GM23338 (cell line): ENCODE data around the gene MOV10. TPM values are rescaled to one million over a fixed set of nuclear protein-coding genes. Genes with fewer than 3 reads are reported as not detected.
A peak's percentile ranks its signal among the peaks of the same experiment; 100 is the strongest.

ENCODE experiments used
- ATAC-seq: fragments of 200-7000 bp; cut with Tn5 transposase; 3 replicates; pipeline ENCODE4 v1.9.1; 2020
- DNase-seq: peaks from one replicate; pipeline ENCODE4 v3.0.0-alpha.2; 2015; ENCODE audit warnings: low spot score
- H2AFZ ChIP-seq: fragments of 200-600 bp; sonication (generic); 2 replicates; pipeline ENCODE4 v1.8.0; 2016; ENCODE audit warnings: antibody characterized with exemption, mild to moderate bottlenecking, moderate library complexity
- H3F3A ChIP-seq: fragments of 200-600 bp; sonication (generic); replicated peaks from 2 replicates; pipeline ENCODE4 v1.8.0; 2017; ENCODE audit warnings: antibody characterized with exemption, mixed run types, low read depth
- H3K27ac ChIP-seq: fragments of 200-600 bp; sonication (generic); 2 replicates; pipeline ENCODE4 v1.6.1; 2016; ENCODE audit warnings: low read depth
- H3K27me3 ChIP-seq: fragments of 200-600 bp; sonication (generic); 2 replicates; pipeline ENCODE4 v1.8.0; 2016; ENCODE audit warnings: mild to moderate bottlenecking, mixed run types, moderate library complexity; ENCODE audit not compliant: insufficient read depth
- H3K36me3 ChIP-seq: fragments of 200-600 bp; sonication (generic); 2 replicates; pipeline ENCODE4 v1.8.0; 2016; ENCODE audit warnings: mild to moderate bottlenecking; ENCODE audit not compliant: insufficient read depth
- H3K4me1 ChIP-seq: fragments of 200-600 bp; sonication (generic); 2 replicates; pipeline ENCODE4 v1.8.0; 2016; ENCODE audit warnings: mild to moderate bottlenecking, moderate library complexity; ENCODE audit not compliant: insufficient read depth
- H3K4me2 ChIP-seq: fragments of 200-600 bp; sonication (generic); 2 replicates; pipeline ENCODE4 v1.7.1; 2017; ENCODE audit warnings: mixed run types
- H3K4me3 ChIP-seq: fragments of 200-600 bp; sonication (generic); 2 replicates; pipeline ENCODE4 v1.6.1; 2016; ENCODE audit warnings: mixed run types
- H3K79me2 ChIP-seq: fragments of 200-600 bp; sonication (generic); replicated peaks from 2 replicates; pipeline ENCODE4 v1.8.0; 2017; ENCODE audit warnings: mild to moderate bottlenecking; ENCODE audit not compliant: insufficient read depth
- H3K9me2 ChIP-seq: fragments of 200-600 bp; sonication (generic); 2 replicates; pipeline ENCODE4 v1.8.0; 2017; ENCODE audit not compliant: insufficient read depth
- H4K20me1 ChIP-seq: fragments of 200-600 bp; sonication (generic); replicated peaks from 2 replicates; pipeline ENCODE4 v1.8.0; 2017; ENCODE audit warnings: mild to moderate bottlenecking; ENCODE audit not compliant: insufficient read depth
- H3K27ac Mint-ChIP-seq: 2 replicates; pipeline ENCODE4 v1.8.0; 2020; ENCODE audit warnings: inconsistent platforms, mild to moderate bottlenecking, moderate library complexity, mixed read lengths
- H3K27me3 Mint-ChIP-seq: 3 replicates; pipeline ENCODE4 v1.8.0; 2022; ENCODE audit warnings: low read depth, mild to moderate bottlenecking, moderate library complexity, mixed read lengths, inconsistent platforms; ENCODE audit not compliant: insufficient read depth, poor library complexity
- H3K36me3 Mint-ChIP-seq: 3 replicates; pipeline ENCODE4 v1.8.0; 2021; ENCODE audit warnings: low read depth, mild to moderate bottlenecking, inconsistent platforms, moderate library complexity, mixed read lengths
- H3K4me1 Mint-ChIP-seq: 3 replicates; pipeline ENCODE4 v1.8.0; 2020; ENCODE audit warnings: mild to moderate bottlenecking, inconsistent platforms, mixed read lengths
- H3K4me3 Mint-ChIP-seq: 3 replicates; pipeline ENCODE4 v1.8.0; 2021; ENCODE audit warnings: moderate library complexity, mild to moderate bottlenecking, inconsistent platforms, mixed read lengths
- H3K9me3 Mint-ChIP-seq: 3 replicates; pipeline ENCODE4 v1.8.0; 2020; ENCODE audit warnings: moderate library complexity, mild to moderate bottlenecking, inconsistent platforms, mixed read lengths
- CREB1 ChIP-seq: fragments of 250-450 bp; sonication (Bioruptor Pico); IDR thresholded peaks from 2 replicates; pipeline ENCODE4 v1.5.0; 2020; ENCODE audit warnings: low read depth, mild to moderate bottlenecking, moderate library complexity
- CTCF ChIP-seq, 2 experiments: fragments of 200-600 bp in 1 of 2; sonication (generic) in 1 of 2; conservative IDR thresholded peaks; 2 replicates each; pipeline versions ENCODE4 v1.5.1 to v1.6.1; 2016 to 2017; ENCODE audit warnings: antibody characterized with exemption in 2 of 2, low read depth in 2 of 2, mild to moderate bottlenecking in 2 of 2, moderate library complexity in 1 of 2
- EZH2 ChIP-seq: fragments of 200-600 bp; sonication (generic); IDR thresholded peaks from one replicate; pipeline ENCODE4 v1.8.0; 2017; ENCODE audit warnings: antibody characterized with exemption, mild to moderate bottlenecking, low read depth; ENCODE audit not compliant: unreplicated experiment
- JUNB ChIP-seq: IDR thresholded peaks from one replicate; pipeline ENCODE4 v1.6.1; 2016; ENCODE audit warnings: antibody characterized with exemption; ENCODE audit not compliant: unreplicated experiment
- ZNF331 ChIP-seq: fragments of 250-450 bp; sonication (Bioruptor Pico); IDR thresholded peaks from 2 replicates; pipeline ENCODE4 v1.5.0; 2020; ENCODE audit warnings: low read depth, mild to moderate bottlenecking, moderate library complexity
- polyA plus RNA-seq: library from polyadenylated mRNA; unstranded; fragments of >200 nt; fragmentation: Nextera tagmentation; extraction: Ambion mirVana; gene quantifications from 2 replicates; pipeline ENCODE4 v1.2.1, GENCODE V29; 2016
- total RNA-seq: library from RNA; depleted of rRNA; stranded (reverse); fragments of >200 nt; shearing (Covaris generic); gene quantifications from 2 replicates; pipeline ENCODE4 v1.2.3, GENCODE V29; 2014
- TF ChIP-seq, protein P1 (sequence below): fragments of 250-450 bp; sonication (Bioruptor Pico); IDR thresholded peaks from 2 replicates; pipeline ENCODE4 v1.5.0; 2020; ENCODE audit warnings: mild to moderate bottlenecking, moderate library complexity
- TF ChIP-seq, protein P2 (sequence below): IDR thresholded peaks from 2 replicates; pipeline ENCODE4 v1.6.1; 2016; ENCODE audit warnings: antibody characterized with exemption

Gene MOV10
- total and polyA plus RNA-seq, 2 experiments from 2014 or later, result 53.6 to 77.6 TPM

DNA sequence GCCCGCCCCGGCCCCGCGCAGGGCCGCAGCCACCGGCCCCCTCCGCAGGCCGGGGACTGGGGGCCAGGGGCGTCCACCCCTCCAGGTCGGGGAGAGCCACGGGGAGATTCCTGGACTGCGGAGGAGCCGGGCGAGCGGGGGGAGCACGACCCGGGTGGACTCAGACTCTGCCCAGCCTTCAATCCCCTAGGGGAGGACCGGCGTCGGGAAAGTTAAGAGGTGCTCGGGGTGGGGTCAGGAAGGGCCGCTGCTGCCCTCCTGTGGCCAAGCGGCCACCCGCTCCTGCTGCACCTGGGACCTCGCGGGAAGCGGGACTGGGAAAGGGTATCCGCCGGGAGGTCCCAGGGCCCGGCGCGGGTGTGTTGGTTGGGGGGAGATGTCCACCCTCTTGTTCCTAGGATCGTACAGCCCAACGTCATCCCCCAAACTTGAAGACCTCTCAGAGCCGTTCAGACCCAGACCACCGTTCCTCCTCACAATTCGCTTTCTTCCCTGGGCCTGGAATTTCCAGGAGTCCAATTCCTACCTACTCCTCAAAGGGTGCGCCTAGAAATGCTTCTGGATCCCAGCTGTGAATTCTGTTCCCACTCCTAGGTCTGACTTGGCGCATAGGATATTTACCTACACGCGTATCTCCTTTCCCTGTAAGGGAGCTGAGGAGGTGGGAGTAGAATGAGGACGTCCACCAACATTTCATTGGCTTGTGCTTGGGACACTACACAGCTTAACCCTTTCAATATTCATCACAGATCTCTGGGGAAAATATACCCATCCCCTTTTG is 33.0 kb downstream of the MOV10 start:
- Mint-ChIP-seq H3K4me3 (peak overlapping the region; percentile 74), H3K4me1 (peaks cover 64% of the 10 kb centered on the region), H3K27me3 (peaks cover 37% of the 10 kb centered on the region), H3K36me3 (peaks cover 18% of the 10 kb centered on the region), H3K9me3 (no peaks in the 10 kb centered on the region; the same call in 2 of the 3 replicates), H3K27ac (no peak overlapping the region)
- Histone ChIP-seq H3K27ac (no peak overlapping the region), H3F3A (peaks cover 9% of the 10 kb centered on the region; the same call in 1 of the 2 replicates), H3K27me3 (peaks cover 35% of the 10 kb centered on the region), H3K36me3 (peaks cover 4% of the 10 kb centered on the region; the same call in 1 of the 2 replicates), H3K4me1 (peaks cover 51% of the 10 kb centered on the region), H2AFZ (peak overlapping the region; percentile 65; the same call in 1 of the 2 replicates), H3K4me2 (peak overlapping the region; percentile 76), H3K79me2 (peaks cover 10% of the 10 kb centered on the region; the same call in 1 of the 2 replicates), H4K20me1 (peaks cover 11% of the 10 kb centered on the region; the same call in 1 of the 2 replicates), H3K9me2 (no peaks in the 10 kb centered on the region), H3K4me3 (peak overlapping the region; percentile 92)
- no peak for TF ChIP-seq EZH2
- TF ChIP-seq CTCF (conservative IDR thresholded peaks at IDR 0.05; ENCODE audit: low read depth in 2 of 2), result peak; percentile 70 to 93
- DNase-seq (peak; percentile 96), ATAC-seq (peak; percentile 59)

DNA sequence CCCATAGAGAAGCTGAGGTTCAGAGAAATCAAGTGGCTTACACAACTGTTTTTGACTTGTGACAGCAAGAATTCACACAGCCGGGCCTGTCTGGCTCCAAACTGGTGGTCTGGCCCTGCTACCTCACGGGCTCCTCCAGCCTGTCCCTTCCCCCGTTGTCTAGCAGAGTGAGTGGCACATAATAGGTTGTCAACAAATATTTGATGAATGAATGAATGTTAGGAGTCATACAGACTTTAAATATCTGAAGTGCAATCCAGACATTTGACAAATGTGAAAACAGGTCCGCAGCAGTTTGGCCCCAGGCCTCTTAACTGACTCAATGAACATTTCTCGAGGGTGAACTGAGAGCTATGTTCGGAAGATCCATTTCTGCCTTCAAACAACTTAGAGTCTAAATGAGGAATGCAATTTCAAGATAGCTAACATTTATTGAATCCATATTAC is 33.6 kb downstream of the MOV10 start:
- H3K4me2 ChIP-seq, result peak overlapping the region; percentile 76
- H3K27ac Mint-ChIP-seq, result no peak overlapping the region
- peaks cover 10% of the 10 kb centered on the region; the same call in 1 of the 2 replicates for H3K79me2 ChIP-seq
- peaks cover 9% of the 10 kb centered on the region; the same call in 1 of the 2 replicates for H3F3A ChIP-seq
- peaks cover 14% of the 10 kb centered on the region for H3K36me3 Mint-ChIP-seq
- no peaks in the 10 kb centered on the region for H3K9me2 ChIP-seq
- H3K27ac ChIP-seq, result no peak overlapping the region
- no peaks in the 10 kb centered on the region; the same call in 2 of the 3 replicates for H3K9me3 Mint-ChIP-seq
- H3K27me3 Mint-ChIP-seq, result peaks cover 36% of the 10 kb centered on the region
- H3K4me3 ChIP-seq, result peak overlapping the region; percentile 92
- no peak for DNase-seq
- no peak overlapping the region for H2AFZ ChIP-seq
- peaks cover 11% of the 10 kb centered on the region; the same call in 1 of the 2 replicates for H4K20me1 ChIP-seq
- ATAC-seq, result no peak
- peak overlapping the region; percentile 74 for H3K4me3 Mint-ChIP-seq
- peaks cover 31% of the 10 kb centered on the region for H3K27me3 ChIP-seq
- H3K4me1 Mint-ChIP-seq, result peaks cover 64% of the 10 kb centered on the region
- H3K4me1 ChIP-seq, result peaks cover 53% of the 10 kb centered on the region
- H3K36me3 ChIP-seq, result peaks cover 2% of the 10 kb centered on the region; the same call in 1 of the 2 replicates
- TF ChIP-seq CTCF (conservative IDR thresholded peaks at IDR 0.05; ENCODE audit: low read depth in 2 of 2) (no peak), CREB1 (CRISPR knock-in tag) (no peak), JUNB (no peak), EZH2 (no peak), ZNF331 (CRISPR knock-in tag) (no peak)
- TF ChIP-seq, protein P1, sequence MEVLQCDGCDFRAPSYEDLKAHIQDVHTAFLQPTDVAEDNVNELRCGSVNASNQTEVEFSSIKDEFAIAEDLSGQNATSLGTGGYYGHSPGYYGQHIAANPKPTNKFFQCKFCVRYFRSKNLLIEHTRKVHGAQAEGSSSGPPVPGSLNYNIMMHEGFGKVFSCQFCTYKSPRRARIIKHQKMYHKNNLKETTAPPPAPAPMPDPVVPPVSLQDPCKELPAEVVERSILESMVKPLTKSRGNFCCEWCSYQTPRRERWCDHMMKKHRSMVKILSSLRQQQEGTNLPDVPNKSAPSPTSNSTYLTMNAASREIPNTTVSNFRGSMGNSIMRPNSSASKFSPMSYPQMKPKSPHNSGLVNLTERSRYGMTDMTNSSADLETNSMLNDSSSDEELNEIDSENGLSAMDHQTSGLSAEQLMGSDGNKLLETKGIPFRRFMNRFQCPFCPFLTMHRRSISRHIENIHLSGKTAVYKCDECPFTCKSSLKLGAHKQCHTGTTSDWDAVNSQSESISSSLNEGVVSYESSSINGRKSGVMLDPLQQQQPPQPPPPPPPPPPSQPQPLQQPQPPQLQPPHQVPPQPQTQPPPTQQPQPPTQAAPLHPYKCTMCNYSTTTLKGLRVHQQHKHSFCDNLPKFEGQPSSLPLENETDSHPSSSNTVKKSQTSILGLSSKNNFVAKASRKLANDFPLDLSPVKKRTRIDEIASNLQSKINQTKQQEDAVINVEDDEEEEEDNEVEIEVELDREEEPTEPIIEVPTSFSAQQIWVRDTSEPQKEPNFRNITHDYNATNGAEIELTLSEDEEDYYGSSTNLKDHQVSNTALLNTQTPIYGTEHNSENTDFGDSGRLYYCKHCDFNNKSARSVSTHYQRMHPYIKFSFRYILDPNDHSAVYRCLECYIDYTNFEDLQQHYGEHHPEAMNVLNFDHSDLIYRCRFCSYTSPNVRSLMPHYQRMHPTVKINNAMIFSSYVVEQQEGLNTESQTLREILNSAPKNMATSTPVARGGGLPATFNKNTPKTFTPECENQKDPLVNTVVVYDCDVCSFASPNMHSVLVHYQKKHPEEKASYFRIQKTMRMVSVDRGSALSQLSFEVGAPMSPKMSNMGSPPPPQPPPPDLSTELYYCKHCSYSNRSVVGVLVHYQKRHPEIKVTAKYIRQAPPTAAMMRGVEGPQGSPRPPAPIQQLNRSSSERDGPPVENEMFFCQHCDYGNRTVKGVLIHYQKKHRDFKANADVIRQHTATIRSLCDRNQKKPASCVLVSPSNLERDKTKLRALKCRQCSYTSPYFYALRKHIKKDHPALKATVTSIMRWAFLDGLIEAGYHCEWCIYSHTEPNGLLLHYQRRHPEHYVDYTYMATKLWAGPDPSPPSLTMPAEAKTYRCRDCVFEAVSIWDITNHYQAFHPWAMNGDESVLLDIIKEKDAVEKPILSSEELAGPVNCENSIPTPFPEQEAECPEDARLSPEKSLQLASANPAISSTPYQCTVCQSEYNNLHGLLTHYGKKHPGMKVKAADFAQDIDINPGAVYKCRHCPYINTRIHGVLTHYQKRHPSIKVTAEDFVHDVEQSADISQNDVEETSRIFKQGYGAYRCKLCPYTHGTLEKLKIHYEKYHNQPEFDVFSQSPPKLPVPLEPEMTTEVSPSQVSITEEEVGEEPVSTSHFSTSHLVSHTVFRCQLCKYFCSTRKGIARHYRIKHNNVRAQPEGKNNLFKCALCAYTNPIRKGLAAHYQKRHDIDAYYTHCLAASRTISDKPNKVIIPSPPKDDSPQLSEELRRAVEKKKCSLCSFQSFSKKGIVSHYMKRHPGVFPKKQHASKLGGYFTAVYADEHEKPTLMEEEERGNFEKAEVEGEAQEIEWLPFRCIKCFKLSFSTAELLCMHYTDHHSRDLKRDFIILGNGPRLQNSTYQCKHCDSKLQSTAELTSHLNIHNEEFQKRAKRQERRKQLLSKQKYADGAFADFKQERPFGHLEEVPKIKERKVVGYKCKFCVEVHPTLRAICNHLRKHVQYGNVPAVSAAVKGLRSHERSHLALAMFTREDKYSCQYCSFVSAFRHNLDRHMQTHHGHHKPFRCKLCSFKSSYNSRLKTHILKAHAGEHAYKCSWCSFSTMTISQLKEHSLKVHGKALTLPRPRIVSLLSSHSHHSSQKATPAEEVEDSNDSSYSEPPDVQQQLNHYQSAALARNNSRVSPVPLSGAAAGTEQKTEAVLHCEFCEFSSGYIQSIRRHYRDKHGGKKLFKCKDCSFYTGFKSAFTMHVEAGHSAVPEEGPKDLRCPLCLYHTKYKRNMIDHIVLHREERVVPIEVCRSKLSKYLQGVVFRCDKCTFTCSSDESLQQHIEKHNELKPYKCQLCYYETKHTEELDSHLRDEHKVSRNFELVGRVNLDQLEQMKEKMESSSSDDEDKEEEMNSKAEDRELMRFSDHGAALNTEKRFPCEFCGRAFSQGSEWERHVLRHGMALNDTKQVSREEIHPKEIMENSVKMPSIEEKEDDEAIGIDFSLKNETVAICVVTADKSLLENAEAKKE (CRISPR knock-in tag), result no peak
- TF ChIP-seq, protein P2, sequence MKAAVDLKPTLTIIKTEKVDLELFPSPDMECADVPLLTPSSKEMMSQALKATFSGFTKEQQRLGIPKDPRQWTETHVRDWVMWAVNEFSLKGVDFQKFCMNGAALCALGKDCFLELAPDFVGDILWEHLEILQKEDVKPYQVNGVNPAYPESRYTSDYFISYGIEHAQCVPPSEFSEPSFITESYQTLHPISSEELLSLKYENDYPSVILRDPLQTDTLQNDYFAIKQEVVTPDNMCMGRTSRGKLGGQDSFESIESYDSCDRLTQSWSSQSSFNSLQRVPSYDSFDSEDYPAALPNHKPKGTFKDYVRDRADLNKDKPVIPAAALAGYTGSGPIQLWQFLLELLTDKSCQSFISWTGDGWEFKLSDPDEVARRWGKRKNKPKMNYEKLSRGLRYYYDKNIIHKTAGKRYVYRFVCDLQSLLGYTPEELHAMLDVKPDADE, result no peak
